Measurements from ENCODE around the gene MYCBPAP. TPM values are rescaled to one million over a fixed set of nuclear protein-coding genes. Genes with fewer than 3 reads are reported as not detected.

The MYCBPAP gene
- total and polyA plus RNA-seq, 7 donors: 0.05 to 0.99 (median 0.27) TPM; not detected in 2

DNA sequence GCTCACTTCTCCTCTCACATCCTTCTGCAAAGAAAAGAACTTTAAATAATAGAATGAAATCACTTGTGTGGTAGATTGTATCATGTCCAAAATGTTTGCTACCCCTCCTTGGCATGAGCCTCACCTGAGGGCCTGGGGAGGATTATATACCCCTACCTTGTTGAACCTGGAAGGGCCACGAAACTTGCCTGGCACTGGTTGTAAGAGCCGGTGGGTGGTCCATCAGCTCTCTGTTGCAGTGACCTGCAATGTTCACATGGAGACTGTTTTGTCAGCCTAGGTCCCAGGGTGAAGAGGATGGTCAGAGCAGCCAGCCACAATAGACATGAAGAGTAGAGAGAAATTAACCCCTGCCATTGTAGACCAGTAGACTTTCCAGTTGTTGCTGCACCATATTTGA, 19.4 kb upstream of the MYCBPAP start:
- WGBS, 3 donors: 87 to 100% (median 90%) methylated on average over 2 of the region's 2 CpGs
- intact Hi-C loops (cut with DNase I): loop anchor here (10.0 kb wide), 1 partner anchor 346 kb away; the partner anchor contains the start of gene WFIKKN2 (in 2 of the 2)
- H3K4me3 ChIP-seq: no peak overlapping the region
- DNase-seq (peak in 1 of 2 donors; percentile 28), ATAC-seq (no peak)
- no peaks in the 10 kb centered on the region for H3K4me1 ChIP-seq
- peaks cover 0 to 45% of the 10 kb centered on the region in 2 donors for H3K36me3 ChIP-seq (ENCODE audit: insufficient read depth in 1 of 2, low read depth in 1 of 2)
- H3K27ac ChIP-seq: no peak overlapping the region
- TF ChIP-seq, protein P1, sequence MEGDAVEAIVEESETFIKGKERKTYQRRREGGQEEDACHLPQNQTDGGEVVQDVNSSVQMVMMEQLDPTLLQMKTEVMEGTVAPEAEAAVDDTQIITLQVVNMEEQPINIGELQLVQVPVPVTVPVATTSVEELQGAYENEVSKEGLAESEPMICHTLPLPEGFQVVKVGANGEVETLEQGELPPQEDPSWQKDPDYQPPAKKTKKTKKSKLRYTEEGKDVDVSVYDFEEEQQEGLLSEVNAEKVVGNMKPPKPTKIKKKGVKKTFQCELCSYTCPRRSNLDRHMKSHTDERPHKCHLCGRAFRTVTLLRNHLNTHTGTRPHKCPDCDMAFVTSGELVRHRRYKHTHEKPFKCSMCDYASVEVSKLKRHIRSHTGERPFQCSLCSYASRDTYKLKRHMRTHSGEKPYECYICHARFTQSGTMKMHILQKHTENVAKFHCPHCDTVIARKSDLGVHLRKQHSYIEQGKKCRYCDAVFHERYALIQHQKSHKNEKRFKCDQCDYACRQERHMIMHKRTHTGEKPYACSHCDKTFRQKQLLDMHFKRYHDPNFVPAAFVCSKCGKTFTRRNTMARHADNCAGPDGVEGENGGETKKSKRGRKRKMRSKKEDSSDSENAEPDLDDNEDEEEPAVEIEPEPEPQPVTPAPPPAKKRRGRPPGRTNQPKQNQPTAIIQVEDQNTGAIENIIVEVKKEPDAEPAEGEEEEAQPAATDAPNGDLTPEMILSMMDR (IDR thresholded peaks at IDR 0.05): no peak
- H3K9me3 ChIP-seq: no peaks in the 10 kb centered on the region
- no peaks in the 10 kb centered on the region for H3K27me3 ChIP-seq (ENCODE audit: insufficient read depth in 3 of 3, low read length in 2 of 3)

DNA sequence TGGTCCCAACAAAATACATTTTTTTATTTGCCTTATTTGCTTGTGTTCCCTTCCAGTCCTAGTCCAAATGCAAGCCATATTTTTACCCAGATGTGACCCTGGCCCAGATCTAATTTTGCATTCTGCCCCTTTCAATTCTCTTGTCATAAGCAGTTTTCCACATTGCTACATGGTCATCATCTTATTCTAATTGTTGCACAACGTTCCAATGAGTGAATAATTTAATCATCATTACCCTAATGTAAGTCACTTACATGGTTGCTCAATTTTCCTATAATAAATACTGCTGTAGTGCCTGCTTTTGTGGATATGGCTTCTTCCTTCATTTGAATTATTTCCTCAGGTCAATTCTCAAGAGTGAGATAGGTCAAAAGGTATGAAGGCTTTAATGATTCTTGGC, 16.7 kb upstream of the MYCBPAP start:
- no peak overlapping the region for H3K4me3 ChIP-seq
- no peaks in the 10 kb centered on the region for H3K4me1 ChIP-seq
- peaks cover 0 to 19% of the 10 kb centered on the region in 2 donors for H3K36me3 ChIP-seq (ENCODE audit: insufficient read depth in 1 of 2, low read depth in 1 of 2)
- DNase-seq (no peak), ATAC-seq (no peak)
- TF ChIP-seq, protein P1 (IDR thresholded peaks at IDR 0.05): no peak
- H3K27me3 ChIP-seq (ENCODE audit: insufficient read depth in 3 of 3, low read length in 2 of 3): no peaks in the 10 kb centered on the region
- WGBS, 3 donors: 43 to 55% (median 48%) methylated on average over 1 of the region's 1 CpG
- no peak overlapping the region for H3K27ac ChIP-seq
- H3K9me3 ChIP-seq: no peaks in the 10 kb centered on the region
- intact Hi-C loops (cut with DNase I): no loop called here

DNA sequence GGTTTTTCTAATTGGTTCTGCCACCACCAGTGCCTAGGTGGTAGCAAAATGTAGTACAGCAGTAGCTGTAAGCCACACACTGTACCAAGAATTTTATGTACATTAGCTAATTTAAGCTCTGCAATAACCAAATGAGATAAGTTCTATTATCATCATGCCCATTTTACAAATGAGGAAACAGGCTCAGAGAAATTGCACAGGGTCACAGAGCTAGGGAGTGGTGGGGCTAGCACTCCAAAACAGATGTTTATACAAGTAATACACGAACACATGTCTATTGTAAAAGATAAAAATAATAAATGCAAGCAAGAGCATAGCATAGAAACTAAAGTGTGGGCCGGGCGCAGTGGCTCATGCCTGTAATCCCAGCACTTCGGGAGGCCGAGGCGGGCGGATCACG, 16.0 kb upstream of the MYCBPAP start:
- H3K27me3 ChIP-seq (ENCODE audit: insufficient read depth in 3 of 3, low read length in 2 of 3): no peaks in the 10 kb centered on the region
- H3K9me3 ChIP-seq: no peaks in the 10 kb centered on the region
- no peak overlapping the region for H3K27ac ChIP-seq
- peaks cover 0 to 12% of the 10 kb centered on the region in 2 donors for H3K36me3 ChIP-seq (ENCODE audit: insufficient read depth in 1 of 2, low read depth in 1 of 2)
- intact Hi-C loops (cut with DNase I): no loop called here
- no peak for DNase-seq
- TF ChIP-seq, protein P1 (IDR thresholded peaks at IDR 0.05): no peak
- WGBS, 3 donors: 92 to 96% (median 94%) methylated on average over 7 to 8 of the region's 8 CpGs
- no peaks in the 10 kb centered on the region for H3K4me1 ChIP-seq
- H3K4me3 ChIP-seq: no peak overlapping the region
- ATAC-seq: no peak

DNA sequence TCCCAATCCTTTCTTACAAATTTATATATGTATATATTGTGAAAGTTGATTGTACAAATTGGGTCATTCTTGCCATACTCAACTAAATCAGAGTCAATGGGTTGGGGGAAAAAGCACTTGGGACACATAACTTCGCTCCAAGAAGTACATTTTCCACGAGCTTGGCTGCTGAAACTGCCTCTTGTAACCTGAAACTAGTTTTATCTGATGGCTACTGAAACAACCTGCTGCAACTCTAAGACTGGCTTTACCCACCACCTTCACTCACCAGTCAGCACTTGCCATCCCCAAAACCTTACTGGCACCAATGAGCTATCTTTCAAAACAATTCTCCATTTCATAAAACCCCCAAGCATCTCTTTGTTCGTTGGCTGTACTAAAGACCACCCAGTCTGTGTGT, 14.5 kb upstream of the MYCBPAP start:
- H3K4me1 ChIP-seq: no peaks in the 10 kb centered on the region
- H3K27ac ChIP-seq: no peak overlapping the region
- WGBS, 3 donors: 25 to 42% (median 37%) methylated on average over 3 of the region's 3 CpGs
- intact Hi-C loops (cut with DNase I): no loop called here
- no peak overlapping the region for H3K4me3 ChIP-seq
- H3K9me3 ChIP-seq: no peaks in the 10 kb centered on the region
- no peak for DNase-seq
- ATAC-seq: no peak
- TF ChIP-seq, protein P1 (IDR thresholded peaks at IDR 0.05): no peak
- no peaks in the 10 kb centered on the region for H3K36me3 ChIP-seq (ENCODE audit: insufficient read depth in 1 of 2, low read depth in 1 of 2)
- H3K27me3 ChIP-seq (ENCODE audit: insufficient read depth in 3 of 3, low read length in 2 of 3): no peaks in the 10 kb centered on the region

DNA sequence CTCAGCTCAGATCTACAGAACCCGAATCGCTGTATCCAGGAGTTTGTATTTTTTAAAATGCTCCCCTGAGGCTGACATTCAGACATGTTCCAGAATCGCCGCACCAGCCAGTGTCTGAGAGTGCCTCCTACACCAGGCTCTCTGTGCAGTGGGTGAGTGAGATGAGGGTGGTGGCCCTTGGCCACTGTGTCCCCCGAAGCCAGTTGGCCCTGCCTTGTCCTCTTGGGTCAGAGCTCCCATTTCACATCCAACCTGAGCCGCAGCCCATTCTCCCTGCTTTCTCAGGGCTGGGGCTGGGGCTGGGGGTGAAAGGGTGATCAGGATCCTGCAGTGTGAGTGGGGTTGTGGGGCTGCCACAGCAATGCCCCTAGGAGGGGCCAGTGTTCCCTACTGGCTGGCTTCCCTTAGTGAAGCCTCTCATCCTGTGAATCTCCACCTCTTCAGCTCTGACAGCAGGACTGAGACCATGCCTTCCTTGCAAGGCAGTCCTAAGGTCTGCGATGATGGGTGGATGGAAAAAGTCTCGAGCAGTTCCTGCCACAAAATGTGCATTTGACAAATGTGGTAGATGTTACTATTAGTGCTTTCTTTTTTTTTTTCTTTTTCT, 12.9 kb upstream of the MYCBPAP start:
- peak in 1 of 2 donors; percentile 34 for DNase-seq

More for the DNA sequence above, 12.9 kb upstream of the MYCBPAP start:
- no peak overlapping the region for H3K27ac ChIP-seq
- intact Hi-C loops (cut with DNase I): no loop called here
- no peaks in the 10 kb centered on the region for H3K9me3 ChIP-seq
- no peaks in the 10 kb centered on the region for H3K27me3 ChIP-seq (ENCODE audit: insufficient read depth in 3 of 3, low read length in 2 of 3)
- H3K4me3 ChIP-seq: no peak overlapping the region
- no peak for ATAC-seq
- TF ChIP-seq, protein P1 (IDR thresholded peaks at IDR 0.05): no peak
- WGBS, 3 donors: 85 to 88% (median 86%) methylated on average over 8 of the region's 8 CpGs
- no peaks in the 10 kb centered on the region for H3K4me1 ChIP-seq
- no peaks in the 10 kb centered on the region for H3K36me3 ChIP-seq (ENCODE audit: insufficient read depth in 1 of 2, low read depth in 1 of 2)
